Measurements from ENCODE around the gene ATF7.

Gene ATF7

GRCh38 chr12:53523131-53523530 lies 103.1 kb downstream of the ATF7 start:
- no peak for DNase-seq (ENCODE audit: low read depth)

- DNase-seq (ENCODE audit: low read depth), result no peak
These were observed 107.8 kb downstream of the ATF7 start for GRCh38 chr12:53518381-53518780.

- no peak for DNase-seq (ENCODE audit: low read depth)
These were observed 109.3 kb downstream of the ATF7 start for GRCh38 chr12:53516758-53517455.

GRCh38 chr12:53515291-53515680 lies 110.9 kb downstream of the ATF7 start:
- no peak for DNase-seq (ENCODE audit: low read depth)

GRCh38 chr12:53514628-53515290 lies 111.4 kb downstream of the ATF7 start:
- no peak for DNase-seq (ENCODE audit: low read depth)

GRCh38 chr12:53513712-53514410 lies 112.3 kb downstream of the ATF7 start:
- DNase-seq (ENCODE audit: low read depth), result no peak

- no peak for DNase-seq (ENCODE audit: low read depth)
These were observed 115.9 kb downstream of the ATF7 start for GRCh38 chr12:53510181-53510812.

GRCh38 chr12:53508534-53509170 lies 117.5 kb downstream of the ATF7 start:
- DNase-seq (ENCODE audit: low read depth), result peak; percentile 69

- DNase-seq (ENCODE audit: low read depth), result no peak
These were observed 118.6 kb downstream of the ATF7 start for GRCh38 chr12:53507603-53507885.

GRCh38 chr12:53506881-53507602 lies 119.1 kb downstream of the ATF7 start, which contains the start of gene NPFF:
TSS of gene NPFF (minus strand) at chr12:53507484. CDS start at chr12:53507474, 10 bp downstream.
- DNase-seq (ENCODE audit: low read depth), result no peak

- DNase-seq (ENCODE audit: low read depth), result no peak
These were observed 119.8 kb downstream of the ATF7 start for GRCh38 chr12:53506450-53506785.

GRCh38 chr12:53505555-53506449 lies 120.4 kb downstream of the ATF7 start:
- no peak for DNase-seq (ENCODE audit: low read depth)

- DNase-seq (ENCODE audit: low read depth), result no peak
These were observed 121.1 kb downstream of the ATF7 start for GRCh38 chr12:53505086-53505485.

GRCh38 chr12:53504004-53504920 lies 121.9 kb downstream of the ATF7 start:
- no peak for DNase-seq (ENCODE audit: low read depth)

GRCh38 chr12:53502983-53503728 lies 123.0 kb downstream of the ATF7 start:
- DNase-seq (ENCODE audit: low read depth), result no peak

GRCh38 chr12:53502331-53502730 lies 123.9 kb downstream of the ATF7 start:
- DNase-seq (ENCODE audit: low read depth), result no peak

GRCh38 chr12:53501615-53502181 lies 124.5 kb downstream of the ATF7 start:
- DNase-seq (ENCODE audit: low read depth), result no peak

- DNase-seq (ENCODE audit: low read depth), result peak; percentile 94
These were observed 125.2 kb downstream of the ATF7 start, which contains the start of gene TARBP2 for GRCh38 chr12:53500776-53501614. TSS of gene TARBP2 (plus strand) at chr12:53501283. CDS start at chr12:53501409, 126 bp downstream.
